HG02623 (cell line): ENCODE results near the gene TBL1XR1.

Experiments
- ATAC-seq: cut with Tn5 transposase; IDR thresholded peaks from one replicate; pipeline ENCODE4 v1.9.1; 2021; ENCODE audit warnings: moderate library complexity; ENCODE audit not compliant: unreplicated experiment

Gene TBL1XR1

GRCh38 chr3:176970770-176971169 is 226.5 kb downstream of the TBL1XR1 start:
- ATAC-seq = no peak

- ATAC-seq = no peak
Observed at GRCh38 chr3:176969506-176969905, 227.8 kb downstream of the TBL1XR1 start.
